IMR-90 (cell line): ENCODE results near the gene ARSA. TPM values are rescaled to one million over a fixed set of nuclear protein-coding genes. Genes with fewer than 3 reads are reported as not detected.

Experiments used
- ATAC-seq: fragments of 200-7000 bp; cut with Tn5 transposase; 2 replicates; pipeline ENCODE4 v1.9.1; 2020; ENCODE audit warnings: low read depth, mild to moderate bottlenecking, moderate library complexity
- BruUV-seq: library from RNA; stranded (reverse); fragments of 400-500 nt; replicated peaks from 2 replicates; lab custom pipeline; 2021; lab: Mats Ljungman, UMichigan
- CTCF ChIA-PET: fragments of 300-600 bp; formaldehyde crosslinking; extraction: SDS; loops from one replicate; lab custom pipeline; 2021; ENCODE audit warnings: antibody characterized with exemption; lab: Yijun Ruan, JAX
- POLR2A ChIA-PET: fragments of 300-600 bp; sonication (Branson Sonifier 250); formaldehyde crosslinking; loops from one replicate; lab custom pipeline; 2022; ENCODE audit warnings: antibody characterized with exemption; ENCODE audit not compliant: unreplicated experiment; lab: Charles Lee
- DNase-seq: peaks from one replicate; pipeline ENCODE4 v3.0.0; 2013
- H2AFZ ChIP-seq: replicated peaks from 2 replicates; pipeline ENCODE3; 2013; ENCODE audit warnings: low read length, mild to moderate bottlenecking; ENCODE audit not compliant: poor library complexity
- H2AK5ac ChIP-seq: 2 replicates; pipeline ENCODE4 v1.6.1; 2013; ENCODE audit warnings: low read depth, low read length, inconsistent platforms
- H2AK9ac ChIP-seq: replicated peaks from 2 replicates; pipeline ENCODE3; 2013; ENCODE audit warnings: mild to moderate bottlenecking, low read depth, low read length, moderate library complexity; ENCODE audit not compliant: poor library complexity
- H2BK120ac ChIP-seq: 2 replicates; pipeline ENCODE4 v1.6.1; 2013; ENCODE audit warnings: low read depth, low read length, inconsistent platforms
- H2BK15ac ChIP-seq: 3 replicates; pipeline ENCODE4 v1.6.1; 2013; ENCODE audit warnings: low read depth, low read length, inconsistent platforms
- H2BK20ac ChIP-seq: 2 replicates; pipeline ENCODE4 v1.6.1; 2013; ENCODE audit warnings: low read depth, mild to moderate bottlenecking, inconsistent platforms, low read length, moderate library complexity
- H2BK5ac ChIP-seq: 2 replicates; pipeline ENCODE4 v1.6.1; 2013; ENCODE audit warnings: mild to moderate bottlenecking, low read depth, low read length, inconsistent platforms; ENCODE audit not compliant: poor library complexity, severe bottlenecking
- H3K14ac ChIP-seq: replicated peaks from 2 replicates; pipeline ENCODE4 v1.6.1; 2013; ENCODE audit warnings: low read depth, low read length, inconsistent platforms
- H3K18ac ChIP-seq: 2 replicates; pipeline ENCODE4 v1.6.1; 2013; ENCODE audit warnings: low read depth, low read length, control low read depth
- H3K23ac ChIP-seq: 2 replicates; pipeline ENCODE4 v1.6.1; 2013; ENCODE audit warnings: low read depth, low read length, inconsistent platforms
- H3K27ac ChIP-seq: 2 replicates; pipeline ENCODE4 v1.5.1; 2013; ENCODE audit warnings: mild to moderate bottlenecking, control low read depth, low read length; ENCODE audit not compliant: insufficient read depth
- H3K27me3 ChIP-seq: 2 replicates; pipeline ENCODE4 v1.6.1; 2013; ENCODE audit warnings: low read length; ENCODE audit not compliant: control insufficient read depth, insufficient read depth
- H3K36me3 ChIP-seq: 2 replicates; pipeline ENCODE4 v1.6.1; 2013; ENCODE audit warnings: low read length, mixed read lengths; ENCODE audit not compliant: control insufficient read depth, insufficient read depth
- H3K4ac ChIP-seq: 2 replicates; pipeline ENCODE4 v1.6.1; 2013; ENCODE audit warnings: low read depth, low read length, inconsistent platforms
- H3K4me1 ChIP-seq: 2 replicates; pipeline ENCODE4 v1.6.1; 2013; ENCODE audit warnings: low read length, mixed read lengths; ENCODE audit not compliant: control insufficient read depth, insufficient read depth
- H3K4me2 ChIP-seq: 2 replicates; pipeline ENCODE4 v1.6.1; 2013; ENCODE audit warnings: low read depth, mild to moderate bottlenecking, control low read depth, low read length, moderate library complexity
- H3K4me3 ChIP-seq: 2 replicates; pipeline ENCODE4 v1.5.1; 2013; ENCODE audit warnings: low read depth, mild to moderate bottlenecking, control low read depth, low read length, moderate library complexity; ENCODE audit not compliant: insufficient read depth
- H3K56ac ChIP-seq: 2 replicates; pipeline ENCODE4 v1.6.1; 2013; ENCODE audit warnings: low read length, inconsistent platforms; ENCODE audit not compliant: insufficient read depth; ENCODE audit errors: extremely low read depth
- H3K79me1 ChIP-seq, 2 experiments: 2 replicates each; pipeline ENCODE4 v1.6.1; 2013; ENCODE audit warnings: low read length in 2 of 2, inconsistent platforms in 1 of 2, low read depth in 1 of 2
- H3K9ac ChIP-seq: 2 replicates; pipeline ENCODE4 v1.6.1; 2013; ENCODE audit warnings: low read depth, low read length, control low read depth
- H3K9me1 ChIP-seq: 2 replicates; pipeline ENCODE4 v1.6.1; 2013; ENCODE audit warnings: low read length, inconsistent platforms; ENCODE audit not compliant: insufficient read depth
- H3K9me3 ChIP-seq: 2 replicates; pipeline ENCODE4 v1.6.1; 2013; ENCODE audit warnings: low read length; ENCODE audit not compliant: control insufficient read depth, insufficient read depth
- H4K20me1 ChIP-seq: 2 replicates; pipeline ENCODE4 v1.6.1; 2013; ENCODE audit warnings: low read length, inconsistent platforms; ENCODE audit not compliant: insufficient read depth
- H4K5ac ChIP-seq: 2 replicates; pipeline ENCODE4 v1.6.1; 2013; ENCODE audit warnings: mild to moderate bottlenecking, low read depth, low read length, control low read depth
- H4K8ac ChIP-seq, 2 experiments: 2 replicates each; pipeline ENCODE4 v1.6.1; 2013; ENCODE audit warnings: low read depth in 2 of 2, low read length in 2 of 2, control low read depth in 1 of 2, inconsistent platforms in 1 of 2
- H4K91ac ChIP-seq: 2 replicates; pipeline ENCODE4 v1.6.1; 2013; ENCODE audit warnings: low read depth, low read length, inconsistent platforms; ENCODE audit not compliant: insufficient read depth
- CEBPB ChIP-seq: IDR thresholded peaks from 2 replicates; pipeline ENCODE4 v1.6.1; 2012; ENCODE audit warnings: low read depth, low read length, improper control_type of control experiment
- CHD1 ChIP-seq: IDR thresholded peaks from 2 replicates; pipeline ENCODE4 v1.6.1; 2012; ENCODE audit warnings: low read depth, low read length, improper control_type of control experiment
- CTCF ChIP-seq: conservative IDR thresholded peaks from 2 replicates; pipeline ENCODE4 v1.5.1; 2012; ENCODE audit warnings: mild to moderate bottlenecking, low read depth, low read length, improper control_type of control experiment
- FOS ChIP-seq: fragments of 150-350 bp; IDR thresholded peaks from 2 replicates; pipeline ENCODE4 v1.6.1; 2016; ENCODE audit warnings: low read depth, low read length
- MAFK ChIP-seq: IDR thresholded peaks from 2 replicates; pipeline ENCODE4 v1.6.1; 2012; ENCODE audit warnings: low read depth, low read length, improper control_type of control experiment
- MAZ ChIP-seq: IDR thresholded peaks from 2 replicates; pipeline ENCODE4 v1.6.1; 2012; ENCODE audit warnings: low read depth, mild to moderate bottlenecking, low read length, improper control_type of control experiment, moderate library complexity, borderline replicate concordance
- MXI1 ChIP-seq: IDR thresholded peaks from 2 replicates; pipeline ENCODE4 v1.6.1; 2012; ENCODE audit warnings: low read depth, mild to moderate bottlenecking, low read length, moderate library complexity, borderline replicate concordance
- NFE2L2 ChIP-seq: fragments of 150-350 bp; IDR thresholded peaks from 2 replicates; pipeline ENCODE4 v1.6.1; 2016; ENCODE audit warnings: low read depth, mild to moderate bottlenecking, low read length
- POLR2A ChIP-seq: IDR thresholded peaks from 2 replicates; pipeline ENCODE4 v1.6.1; 2012; ENCODE audit warnings: mild to moderate bottlenecking, low read depth, low read length
- RAD21 ChIP-seq: IDR thresholded peaks from 2 replicates; pipeline ENCODE4 v1.6.1; 2012; ENCODE audit warnings: low read length, improper control_type of control experiment
- RFX5 ChIP-seq: IDR thresholded peaks from 2 replicates; pipeline ENCODE4 v1.8.0; 2012; ENCODE audit warnings: low read depth, mild to moderate bottlenecking, low read length, moderate library complexity
- SMC3 ChIP-seq: fragments of 150-350 bp; IDR thresholded peaks from 2 replicates; pipeline ENCODE4 v1.6.1; 2016; ENCODE audit warnings: low read depth, mild to moderate bottlenecking, antibody characterized with exemption, low read length, moderate library complexity
- USF2 ChIP-seq: fragments of 150-350 bp; IDR thresholded peaks from 2 replicates; pipeline ENCODE4 v1.6.1; 2017; ENCODE audit warnings: mild to moderate bottlenecking, antibody characterized with exemption, low read length, low read depth
- WGBS, 2 experiments: methylation state at CpG; one replicate each; pipeline versions ENCODE4 v1.1.5 to v1.1.7; 2013; ENCODE audit warnings: missing lambda C conversion rate in 2 of 2; ENCODE audit not compliant: insufficient read length in 1 of 2; ENCODE audit errors: extremely low coverage in 2 of 2; 5-methylcytosine and 5-hydroxymethylcytosine counted together
- dilution Hi-C: fragments of 300-500 bp; cut with HindIII; formaldehyde crosslinking; loops from one replicate; pipeline ENCODE4 v1.14.3; 2018; ENCODE audit warnings: low sequenced_read_pairs; ENCODE audit not compliant: unreplicated experiment
- in situ Hi-C: fragments of 300-500 bp; cut with MboI; formaldehyde crosslinking; loops from 3 replicates; pipeline ENCODE4 v1.14.3; 2019; ENCODE audit warnings: low sequenced_read_pairs, inconsistent platforms, mixed read lengths
- intact Hi-C: fragments of 100-400 bp; cut with micrococcal nuclease; formaldehyde crosslinking; loops from 2 replicates; pipeline ENCODE4 v1.10.0; 2022
- polyA plus RNA-seq, 3 experiments: library from polyadenylated mRNA; depleted of rRNA; stranded (reverse); fragments of >200 nt; gene quantifications; 2 replicates each; pipeline ENCODE4 v1.2.3, GENCODE V29; 2012; ENCODE audit warnings: low replicate concordance in 1 of 3
- total RNA-seq: library from RNA; depleted of rRNA; stranded (reverse); fragments of >200 nt; gene quantifications from 2 replicates; pipeline ENCODE4 v1.2.3, GENCODE V29; 2012

The ARSA gene
- total and polyA plus RNA-seq, 2 of the 4 experiments (the other 2 are of a cell fraction): 3.4 to 24.2 TPM

GRCh38 chr22:50606165-50606945 is 21.6 kb downstream of the ARSA start:
- intact Hi-C loops: no loop called here
- no peak overlapping the region for H3K56ac ChIP-seq
- no peaks in the 10 kb centered on the region for H3K36me3 ChIP-seq
- no peak overlapping the region for H2BK20ac ChIP-seq
- TF ChIP-seq SMC3 (no peak), RAD21 (no peak), NFE2L2 (no peak), CTCF (no peak), FOS (no peak), CHD1 (no peak), CEBPB (no peak), RFX5 (no peak), USF2 (no peak), POLR2A (no peak), MXI1 (no peak), MAFK (no peak), MAZ (no peak)
- H3K9me3 ChIP-seq: 0 out of 2 replicates have a peak, but pooled peaks cover 2% of the 10 kb centered on the region
- BruUV-seq: no TSS peak
- in situ Hi-C loops: no loop called here
- H3K4me2 ChIP-seq: no peak overlapping the region
- no peak overlapping the region for H3K18ac ChIP-seq
- no peak overlapping the region for H3K9ac ChIP-seq
- no peak overlapping the region for H4K8ac ChIP-seq
- H3K4me1 ChIP-seq: no peaks in the 10 kb centered on the region
- H3K4me3 ChIP-seq: no peak overlapping the region
- no peak overlapping the region for H4K91ac ChIP-seq
- no peak overlapping the region for H3K14ac ChIP-seq
- no peak overlapping the region for H4K5ac ChIP-seq
- DNase-seq: no peak
- H3K27ac ChIP-seq: no peak overlapping the region
- H2AK5ac ChIP-seq: no peak overlapping the region
- 0 out of 2 replicates have a peak, but pooled peaks cover 6% of the 10 kb centered on the region for H3K9me1 ChIP-seq
- dilution Hi-C loops: no loop called here
- ChIA-PET CTCF (no interaction called here), POLR2A (no interaction called here)
- no peak overlapping the region for H2AK9ac ChIP-seq
- H3K23ac ChIP-seq: no peak overlapping the region
- no peaks in the 10 kb centered on the region for H3K79me1 ChIP-seq
- H3K4ac ChIP-seq: no peak overlapping the region
- WGBS, 2 experiments: 61% methylated on average over 3 of the region's 19 CpGs; no CpG with 5 or more reads in 1 of the 2 experiments
- H2BK5ac ChIP-seq: no peak overlapping the region
- H2BK15ac ChIP-seq: no peak overlapping the region
- H2BK120ac ChIP-seq: no peak overlapping the region
- no peak for ATAC-seq
- H2AFZ ChIP-seq: no peak overlapping the region
- peaks cover 7% of the 10 kb centered on the region; the same call in 1 of the 2 replicates for H4K20me1 ChIP-seq
- peaks cover 80% of the 10 kb centered on the region for H3K27me3 ChIP-seq
